ENCODE results near the gene ZNF234.

DNA sequence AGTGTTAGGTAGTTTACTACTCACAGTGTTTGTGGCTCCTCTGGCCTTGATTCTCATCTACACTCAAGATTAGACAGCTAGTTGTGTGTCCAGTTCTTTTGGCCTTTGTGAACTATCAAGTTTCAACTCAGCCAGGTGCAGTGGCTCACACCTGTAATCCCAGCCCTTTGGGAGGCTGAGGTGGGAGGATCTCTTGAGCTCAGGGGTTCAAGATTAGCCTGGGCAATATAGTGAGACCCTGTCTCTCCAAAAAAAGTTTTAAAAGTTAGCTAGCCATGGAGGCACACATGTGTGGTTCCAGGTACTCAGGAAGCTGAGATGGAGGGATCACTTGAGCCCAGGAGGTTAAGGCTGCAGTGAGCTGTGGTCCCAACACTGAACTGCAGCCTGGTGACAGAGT, 39.6 kb downstream of the ZNF234 start:
- TF ChIP-seq, protein P1, sequence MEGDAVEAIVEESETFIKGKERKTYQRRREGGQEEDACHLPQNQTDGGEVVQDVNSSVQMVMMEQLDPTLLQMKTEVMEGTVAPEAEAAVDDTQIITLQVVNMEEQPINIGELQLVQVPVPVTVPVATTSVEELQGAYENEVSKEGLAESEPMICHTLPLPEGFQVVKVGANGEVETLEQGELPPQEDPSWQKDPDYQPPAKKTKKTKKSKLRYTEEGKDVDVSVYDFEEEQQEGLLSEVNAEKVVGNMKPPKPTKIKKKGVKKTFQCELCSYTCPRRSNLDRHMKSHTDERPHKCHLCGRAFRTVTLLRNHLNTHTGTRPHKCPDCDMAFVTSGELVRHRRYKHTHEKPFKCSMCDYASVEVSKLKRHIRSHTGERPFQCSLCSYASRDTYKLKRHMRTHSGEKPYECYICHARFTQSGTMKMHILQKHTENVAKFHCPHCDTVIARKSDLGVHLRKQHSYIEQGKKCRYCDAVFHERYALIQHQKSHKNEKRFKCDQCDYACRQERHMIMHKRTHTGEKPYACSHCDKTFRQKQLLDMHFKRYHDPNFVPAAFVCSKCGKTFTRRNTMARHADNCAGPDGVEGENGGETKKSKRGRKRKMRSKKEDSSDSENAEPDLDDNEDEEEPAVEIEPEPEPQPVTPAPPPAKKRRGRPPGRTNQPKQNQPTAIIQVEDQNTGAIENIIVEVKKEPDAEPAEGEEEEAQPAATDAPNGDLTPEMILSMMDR (IDR thresholded peaks at IDR 0.05), result no peak
- no peak for TF ChIP-seq ZFX (IDR thresholded peaks at IDR 0.05; ENCODE audit: borderline replicate concordance)
